Muscle of back (tissue), 13 donors: Measurements from ENCODE around the gene TMEM235. TPM values are rescaled to one million over a fixed set of nuclear protein-coding genes. Genes with fewer than 3 reads are reported as not detected.
A peak's percentile ranks its signal among the peaks of the same experiment; 100 is the strongest.

Experiments
- DNase-seq, 3 donors: peaks; one replicate each; pipeline versions ENCODE4 v3.0.0 to v3.0.0-alpha.2; 2013
- long read RNA-seq, 9 donors: transcript quantifications; one replicate each; lab custom pipeline, GENCODE V29; 2026
- polyA plus RNA-seq, 10 donors: library from polyadenylated mRNA; unstranded; fragments of 120-200 nt; gene quantifications; one replicate each; pipeline ENCODE4 v1.2.1, GENCODE V29; 2013; ENCODE audit not compliant: insufficient read length in 10 of 10

The TMEM235 gene
- under 1 TPM in 2 of 10 donors, not detected in 8; 0.11 to 0.14 TPM for polyA plus RNA-seq
- long read RNA-seq, donor 1 = 0 reads
- long read RNA-seq, donor 2 = 0 reads
- long read RNA-seq, donor 3 = 0 reads
- long read RNA-seq, donor 4 = 0 reads
- long read RNA-seq, donor 5 = 0 reads
- long read RNA-seq, donor 6 = 0 reads
- long read RNA-seq, donor 7 = 0 reads
- long read RNA-seq, donor 8 = 0 reads
- long read RNA-seq, donor 9 = 0 reads

DNA sequence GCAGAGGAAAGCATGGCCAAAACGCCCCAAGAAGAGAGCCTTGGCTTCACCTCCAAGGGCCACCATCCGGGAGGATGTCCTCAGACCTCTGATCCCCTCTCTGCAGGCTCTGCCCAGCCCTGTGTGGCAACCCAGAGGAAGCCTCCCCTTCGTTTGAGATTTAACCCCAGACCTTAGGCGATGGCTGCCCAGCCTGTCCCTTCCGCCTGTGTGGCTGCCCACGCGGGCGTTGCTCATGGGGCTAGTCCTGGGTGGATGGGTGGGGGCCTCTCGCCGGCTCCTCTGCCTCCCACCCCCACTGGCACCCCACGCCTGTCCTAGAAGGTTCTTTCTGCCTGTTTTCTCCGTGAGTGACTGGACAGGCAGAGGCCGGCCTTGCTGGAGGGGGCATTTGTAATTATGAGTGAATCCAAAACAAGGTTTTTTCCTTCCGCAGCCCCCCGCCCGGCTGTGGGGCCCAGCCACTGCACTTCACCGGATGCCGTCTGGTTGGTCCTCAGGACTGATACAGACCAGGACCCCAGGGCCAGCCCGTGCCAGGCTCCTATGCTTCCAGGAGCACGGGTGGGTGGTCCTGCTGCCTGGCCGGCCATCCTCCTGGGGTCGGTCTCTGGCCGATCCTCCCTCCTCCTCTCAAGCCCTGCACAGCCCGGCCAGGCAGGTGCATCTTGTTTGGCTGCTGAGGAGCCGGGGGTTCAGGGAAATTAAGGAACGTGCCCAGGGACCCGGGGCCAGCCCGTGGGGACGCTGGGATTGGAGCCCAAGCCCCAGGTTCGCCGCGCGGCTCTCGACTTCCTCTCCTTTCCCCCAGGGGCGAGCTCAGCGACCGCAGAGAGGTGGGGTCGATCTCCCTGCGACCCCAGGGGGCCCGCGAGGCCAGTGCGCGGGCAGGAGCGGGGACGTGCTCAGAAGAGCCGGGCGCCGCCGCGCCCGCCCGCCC lies at the start of gene TMEM235:
TMEM235 (plus strand) TSS at position 636 of the 940 bp plus-strand sequence. CDS start 393 bp downstream, outside the sequence.
- no peak for DNase-seq

DNA sequence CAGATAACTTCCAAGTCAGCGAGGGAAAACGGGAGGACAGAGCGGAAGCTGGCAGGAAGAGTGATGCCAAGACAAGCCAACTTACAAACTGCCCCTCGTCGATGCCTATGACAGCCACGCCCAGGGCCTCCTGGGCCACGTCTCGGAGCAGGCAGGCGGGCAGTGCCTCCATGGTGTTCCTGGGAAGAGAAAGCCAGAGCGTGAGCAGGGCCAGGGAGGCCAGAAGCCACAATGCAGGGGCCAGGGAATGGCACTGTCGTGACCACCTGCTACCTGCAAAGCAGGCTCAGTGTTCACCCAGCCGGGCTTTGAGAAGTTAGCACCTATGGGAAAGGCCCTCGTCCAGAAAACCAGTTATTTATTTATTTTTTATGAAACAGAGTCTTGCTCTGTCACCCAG lies 48.9 kb upstream of the TMEM235 start:
- no peak for DNase-seq

DNA sequence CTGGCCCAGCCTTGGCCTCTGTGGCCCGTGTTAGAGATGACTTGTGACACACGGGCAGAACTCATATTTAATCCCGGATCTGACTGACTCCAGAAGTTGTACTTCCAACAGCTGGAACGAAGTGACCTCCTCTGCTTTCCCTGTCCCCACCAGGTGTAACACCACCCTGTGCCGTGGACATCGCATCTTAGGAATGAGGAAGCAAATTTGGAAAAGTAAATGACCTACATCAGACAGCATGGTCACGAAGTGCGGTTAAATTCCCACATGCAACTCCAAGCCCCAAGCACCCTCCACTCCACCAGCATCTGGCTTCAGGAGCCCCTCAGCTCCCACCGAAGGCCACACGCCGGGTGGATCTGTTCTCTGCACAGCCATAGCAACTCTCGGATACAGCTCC lies 47.5 kb upstream of the TMEM235 start:
- DNase-seq = no peak

DNA sequence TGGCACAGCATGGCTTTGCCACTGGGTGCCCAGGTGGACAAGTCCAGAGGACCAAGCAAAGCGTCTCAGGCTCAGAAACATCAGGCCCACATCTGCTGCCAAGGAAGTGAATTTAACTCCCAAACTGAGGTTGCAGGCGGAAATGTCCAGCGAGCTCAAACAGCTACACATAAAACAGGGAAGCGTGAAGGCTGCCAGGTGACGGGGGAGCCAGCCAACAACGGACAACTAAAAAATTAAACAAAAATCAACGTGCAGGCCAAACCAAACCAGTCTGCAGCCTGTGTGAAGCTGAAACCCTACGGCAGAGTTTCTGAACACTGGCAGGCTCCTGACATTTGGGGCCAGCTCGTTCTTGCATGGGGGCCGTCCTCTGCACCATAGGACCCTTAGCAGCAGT lies 47.1 kb upstream of the TMEM235 start:
- DNase-seq = peak in 1 of 3 donors; percentile 72

DNA sequence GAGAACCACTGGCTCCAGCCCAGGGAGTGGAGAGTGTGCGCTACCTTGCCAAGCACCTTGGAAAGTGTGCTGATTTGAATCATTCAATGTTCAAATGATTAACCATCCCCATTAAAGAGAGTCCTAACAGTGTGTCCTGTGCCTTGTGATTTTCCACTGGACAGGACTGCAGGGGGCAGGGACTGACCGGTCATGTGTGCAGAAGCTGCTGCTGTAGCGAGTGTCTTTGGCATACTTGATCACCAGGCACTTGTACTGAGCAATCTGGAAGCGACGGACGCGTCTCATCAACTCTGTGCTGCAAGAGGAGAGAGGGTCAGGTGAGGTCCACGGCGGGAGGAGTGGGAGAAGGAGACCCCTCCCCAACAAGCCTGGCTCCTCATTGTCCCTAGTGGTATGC lies 46.6 kb upstream of the TMEM235 start:
- peak in 1 of 3 donors; percentile 57 for DNase-seq

DNA sequence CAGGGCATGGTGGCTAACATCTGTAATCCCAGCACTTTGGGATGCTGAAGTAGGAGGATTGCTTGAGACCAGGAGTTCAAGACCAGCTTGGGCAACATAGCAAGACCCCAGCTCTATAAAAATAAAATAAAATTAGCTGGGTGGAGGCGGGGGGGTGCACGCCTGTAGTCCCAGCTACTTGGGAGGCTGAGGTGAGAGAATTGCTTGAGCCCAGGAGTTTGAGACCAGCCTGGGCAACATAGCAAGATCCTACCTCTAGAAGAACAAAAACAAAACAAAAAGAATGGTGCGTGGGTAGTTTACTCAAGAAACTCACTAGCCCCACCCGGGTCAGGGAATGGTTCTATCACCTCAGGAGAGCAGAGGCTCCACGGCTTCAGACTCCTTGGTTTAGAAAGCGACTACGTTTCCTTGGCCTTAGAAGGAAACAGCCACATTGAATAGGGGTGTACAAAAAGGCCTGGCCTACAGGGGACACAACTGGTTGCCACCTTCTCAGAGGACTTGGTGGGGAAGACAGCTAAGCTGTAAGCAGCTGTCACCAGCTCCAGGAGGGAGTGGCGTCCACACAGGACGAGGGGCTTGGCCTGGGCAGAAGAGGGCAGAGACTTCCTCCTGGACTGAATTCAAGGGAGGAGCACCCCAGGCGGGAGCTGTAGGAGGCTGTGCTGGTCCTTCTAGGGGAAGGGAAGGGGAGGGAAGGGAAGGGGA lies 45.3 kb upstream of the TMEM235 start:
- DNase-seq = peak in 1 of 3 donors; percentile 64

DNA sequence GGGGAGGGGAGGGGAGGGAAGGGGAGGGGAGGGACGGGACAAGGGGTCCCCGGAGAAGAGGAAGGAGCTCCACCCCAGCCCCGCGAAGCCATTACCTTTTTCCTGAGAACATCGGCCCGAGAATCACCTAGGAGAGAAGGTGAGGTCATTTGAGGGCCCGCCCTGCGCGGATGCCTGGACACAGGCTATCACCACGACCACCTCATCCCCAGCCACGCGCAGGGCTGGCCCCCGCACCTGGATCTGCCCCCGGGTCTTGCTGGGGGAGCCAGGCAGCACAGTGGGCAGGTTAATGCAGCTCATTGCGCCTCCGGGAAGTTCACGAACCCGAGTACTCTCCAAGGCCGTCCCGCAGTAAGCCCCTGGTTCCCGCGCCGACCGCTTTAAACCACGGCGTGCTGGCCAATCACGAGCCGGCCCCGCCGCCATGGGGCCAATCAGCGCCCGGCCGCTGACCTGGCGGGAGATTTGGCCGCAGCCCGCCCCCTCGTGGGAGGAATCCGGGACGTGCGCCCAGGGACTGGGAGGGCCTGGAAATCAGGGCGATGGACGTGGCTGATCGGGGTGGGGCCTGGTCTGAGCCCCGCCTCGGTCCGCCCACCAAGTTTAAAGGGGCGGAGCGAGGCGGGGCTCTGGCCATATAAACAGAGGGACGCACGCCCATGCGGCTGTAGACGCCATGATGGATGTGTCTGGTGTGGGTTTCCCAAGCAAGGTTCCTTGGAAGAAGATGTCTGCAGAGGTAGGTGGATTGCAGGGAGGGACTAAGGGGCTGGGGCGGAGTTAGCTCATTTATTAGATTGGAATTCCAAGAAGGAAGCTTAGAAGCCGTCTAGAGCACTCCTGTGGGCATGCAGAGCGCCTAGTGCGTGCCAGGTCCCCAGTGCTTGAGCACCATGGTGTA lies 44.5 kb upstream of the TMEM235 start, which contains the start of the genes AFMID and TK1:
AFMID (plus strand) TSS at position 671 of the 904 bp plus-strand sequence; CDS start at position 680, 9 bp downstream.
TK1 (minus strand) TSS at position 361 of the 904 bp plus-strand sequence; CDS start at position 303, 58 bp downstream.
- peak; percentile 97 to 98 (median 97) for DNase-seq

DNA sequence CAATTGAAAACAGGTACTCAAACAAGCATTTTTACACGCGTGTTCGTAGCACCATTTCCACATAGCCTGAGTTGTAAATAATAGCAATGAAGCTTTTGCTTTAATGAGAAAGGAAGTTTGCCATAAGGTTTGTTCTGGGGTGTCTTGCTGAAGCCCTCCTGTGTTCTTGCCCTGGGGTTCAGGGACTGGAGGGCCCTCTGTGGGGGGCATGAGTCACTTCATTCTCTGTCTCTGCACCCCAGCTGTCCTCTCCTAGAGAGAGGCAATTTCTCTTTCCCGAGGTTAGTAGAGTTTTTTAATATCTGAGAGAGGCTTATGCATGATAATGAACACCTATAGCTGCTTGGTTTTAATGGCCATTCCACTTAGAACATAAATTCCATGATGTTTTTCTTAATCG lies 34.7 kb upstream of the TMEM235 start:
- DNase-seq = no peak

DNA sequence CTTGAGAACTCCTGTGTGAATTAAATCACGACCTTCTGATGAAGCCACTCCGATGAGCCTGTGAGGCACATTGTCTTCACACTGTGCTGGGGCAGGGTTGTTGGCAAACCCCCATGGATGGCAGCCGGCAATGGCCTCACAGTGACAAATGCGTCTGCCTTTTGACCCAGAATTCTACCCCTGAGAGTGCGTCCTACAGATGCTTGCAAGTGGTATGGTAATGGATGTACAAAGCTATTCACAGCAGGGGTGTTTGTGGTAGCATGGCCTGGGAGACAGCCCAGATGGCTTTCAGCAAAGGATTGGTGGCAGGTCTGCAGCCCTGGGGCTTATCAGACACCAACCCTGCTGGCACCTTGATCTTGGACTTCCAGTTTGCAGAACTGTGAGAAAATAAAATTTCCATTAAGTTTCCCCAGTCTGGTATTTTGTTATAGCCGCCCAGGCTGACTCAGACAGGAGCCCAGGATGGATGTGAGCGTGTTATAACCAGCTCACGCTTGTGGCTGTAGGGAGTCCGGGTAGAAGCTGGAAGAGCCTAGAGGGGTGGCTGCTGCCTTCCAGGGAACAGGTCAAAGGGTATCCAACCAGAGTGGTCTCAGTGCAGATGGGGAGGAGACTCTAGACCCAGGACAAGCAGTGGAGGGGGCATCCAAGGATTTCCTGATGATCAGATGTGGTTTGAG lies 34.1 kb upstream of the TMEM235 start:
- DNase-seq = no peak

DNA sequence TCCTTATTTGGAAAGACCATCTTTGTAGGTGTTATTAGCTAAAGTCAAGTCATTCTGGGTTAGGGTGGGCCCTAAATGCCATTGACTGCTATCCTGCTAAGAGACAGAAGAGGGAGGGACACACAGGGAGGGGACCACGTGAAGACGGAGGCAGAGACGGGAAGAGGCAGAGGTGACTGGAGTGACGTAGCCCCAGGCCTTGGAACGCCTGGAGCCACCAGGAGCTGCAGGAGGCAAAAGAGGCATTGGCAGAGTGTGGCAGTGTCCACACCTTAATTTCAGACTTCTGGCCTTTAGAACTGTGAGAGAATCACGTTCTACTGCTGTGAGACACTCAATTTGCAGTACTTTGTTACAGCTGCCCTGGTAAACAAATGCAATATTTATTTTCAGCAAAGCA lies 31.0 kb upstream of the TMEM235 start:
- DNase-seq = no peak

DNA sequence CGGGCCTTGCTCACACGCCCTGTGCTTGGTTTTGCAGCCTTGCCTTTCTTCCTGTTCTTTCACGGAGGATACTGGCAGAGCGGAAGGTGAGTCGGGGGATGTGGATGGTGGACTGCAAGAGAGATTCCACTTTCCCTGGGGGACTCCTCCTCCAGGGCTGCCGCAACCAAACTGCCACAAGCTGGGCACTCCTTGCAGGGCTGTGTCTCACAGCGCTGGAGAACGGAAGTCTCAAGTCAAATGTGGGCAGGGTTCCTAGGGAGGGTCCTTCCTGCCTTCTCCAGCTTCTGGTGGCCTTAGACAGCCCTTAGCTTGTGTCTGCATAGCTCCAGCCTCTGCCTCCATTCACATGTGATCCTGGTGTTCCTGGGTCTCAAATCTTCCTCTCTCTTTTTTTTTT lies 28.8 kb upstream of the TMEM235 start:
- no peak for DNase-seq

DNA sequence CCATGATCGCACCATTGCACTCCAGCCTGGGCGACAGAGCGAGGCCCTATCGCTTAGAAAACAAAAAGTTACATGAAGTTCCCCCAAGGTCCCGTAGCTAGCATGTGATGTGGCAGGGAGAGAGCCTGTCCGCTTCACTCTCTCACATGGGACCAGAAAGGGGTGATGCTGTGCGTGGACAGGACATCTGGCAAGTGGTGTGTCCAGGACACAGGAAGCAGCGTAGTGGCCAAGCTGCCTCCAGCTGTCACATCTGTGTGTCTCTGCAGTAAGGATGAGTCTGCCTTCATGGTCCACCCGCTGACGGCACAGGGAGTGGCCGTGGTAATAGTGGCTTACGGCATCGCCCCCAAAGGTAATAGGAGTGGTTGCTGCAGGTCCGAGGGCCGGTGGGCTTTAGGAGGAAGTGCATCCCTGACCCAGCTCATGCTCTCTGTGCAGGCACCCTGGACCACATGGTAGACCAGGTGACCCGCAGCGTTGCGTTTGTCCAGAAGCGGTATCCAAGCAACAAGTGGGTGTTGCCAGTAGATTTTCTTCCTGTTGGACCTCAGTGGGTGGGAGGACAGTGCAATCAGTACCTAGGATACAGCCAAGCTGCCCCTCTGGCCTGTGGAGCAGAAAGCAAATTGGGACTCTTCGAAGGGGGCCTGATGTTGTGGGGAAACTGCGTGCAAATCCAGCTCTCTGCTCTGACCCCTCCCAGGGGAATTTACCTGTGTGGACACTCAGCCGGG lies 26.9 kb upstream of the TMEM235 start:
- DNase-seq = no peak

DNA sequence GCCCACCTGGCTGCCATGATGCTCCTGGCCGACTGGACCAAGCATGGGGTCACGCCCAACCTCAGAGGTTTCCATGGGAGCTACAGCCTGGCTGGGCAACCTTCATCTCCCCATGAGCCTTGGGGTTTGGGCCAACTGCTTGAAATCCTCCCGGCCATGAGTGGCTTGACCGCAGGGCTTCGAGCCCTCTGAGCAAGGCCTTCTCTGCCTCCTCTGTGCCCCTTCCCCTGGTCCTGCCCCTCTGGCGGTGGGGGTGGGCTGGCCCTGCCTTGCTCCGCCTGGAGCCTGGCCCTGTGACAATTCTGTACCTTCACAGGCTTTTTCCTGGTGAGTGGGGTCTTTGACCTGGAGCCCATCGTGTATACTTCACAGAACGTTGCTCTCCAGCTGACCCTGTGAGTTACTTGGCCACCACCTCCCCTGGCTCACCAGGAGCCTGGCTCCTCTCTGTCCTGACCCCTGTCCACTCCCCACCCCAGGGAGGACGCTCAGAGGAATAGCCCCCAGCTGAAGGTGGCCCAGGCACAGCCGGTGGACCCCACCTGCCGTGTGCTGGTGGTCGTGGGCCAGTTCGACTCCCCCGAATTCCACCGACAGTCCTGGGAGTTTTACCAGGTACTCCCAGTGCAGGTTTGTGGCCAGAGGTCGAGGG lies 26.2 kb upstream of the TMEM235 start:
- DNase-seq = no peak

DNA sequence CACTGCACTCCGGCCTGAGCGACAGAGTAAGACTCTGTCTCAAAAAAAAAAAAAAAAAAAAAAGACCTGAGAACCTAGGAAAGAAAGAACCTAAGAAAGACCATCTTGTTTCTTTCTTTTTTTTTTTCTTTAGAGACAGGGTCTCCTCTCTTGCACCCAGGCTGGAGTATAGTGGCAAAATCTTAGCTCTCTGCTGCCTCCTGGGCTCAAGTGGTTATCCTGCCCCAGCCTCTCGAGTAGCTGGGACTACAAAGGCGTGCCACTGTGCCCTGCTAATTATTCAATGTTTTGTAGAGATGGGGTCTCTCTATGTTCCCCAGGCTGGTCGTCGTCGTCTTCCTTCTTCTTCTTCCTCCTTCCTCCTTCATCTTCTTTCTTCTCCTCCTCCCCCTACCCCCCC lies 25.1 kb upstream of the TMEM235 start:
- no peak for DNase-seq

DNA sequence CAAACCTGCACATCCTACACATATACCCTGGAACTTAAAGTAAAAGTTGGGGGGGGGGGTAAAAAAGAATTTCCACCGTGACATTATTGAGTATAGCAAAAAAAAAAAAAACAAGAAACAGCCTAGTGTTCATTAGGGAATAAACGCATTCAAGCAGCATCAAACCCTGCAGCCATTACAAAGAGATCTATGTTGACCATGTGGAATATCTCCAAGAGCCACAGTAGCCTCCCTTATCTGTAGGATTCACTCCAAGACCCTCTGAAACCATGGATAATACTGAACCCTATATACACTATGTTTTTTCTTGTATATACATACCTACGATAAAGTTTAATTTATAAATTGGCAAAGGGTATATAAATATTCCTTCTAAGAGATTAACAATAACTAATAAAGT lies 22.9 kb upstream of the TMEM235 start:
- DNase-seq = no peak

DNA sequence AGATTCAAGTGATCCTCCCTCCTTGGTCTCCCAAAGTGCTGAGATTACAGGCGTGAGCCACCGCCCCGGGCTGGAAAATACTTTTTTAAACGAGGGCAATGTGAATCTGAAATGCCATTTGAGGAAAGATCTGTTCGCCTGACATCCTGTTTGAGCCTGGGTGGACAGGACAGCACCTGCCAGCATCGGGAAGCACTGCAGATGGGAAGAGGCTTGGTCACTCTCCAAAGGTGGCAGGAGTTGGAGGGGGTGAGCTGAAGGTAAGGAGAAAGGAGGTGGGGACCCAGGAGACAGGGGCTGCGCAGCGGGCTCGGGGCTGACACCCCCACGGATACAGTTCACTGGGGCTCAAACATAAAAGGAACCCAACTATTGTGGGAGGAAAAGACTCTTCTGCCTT lies 21.3 kb upstream of the TMEM235 start:
- DNase-seq = no peak

DNA sequence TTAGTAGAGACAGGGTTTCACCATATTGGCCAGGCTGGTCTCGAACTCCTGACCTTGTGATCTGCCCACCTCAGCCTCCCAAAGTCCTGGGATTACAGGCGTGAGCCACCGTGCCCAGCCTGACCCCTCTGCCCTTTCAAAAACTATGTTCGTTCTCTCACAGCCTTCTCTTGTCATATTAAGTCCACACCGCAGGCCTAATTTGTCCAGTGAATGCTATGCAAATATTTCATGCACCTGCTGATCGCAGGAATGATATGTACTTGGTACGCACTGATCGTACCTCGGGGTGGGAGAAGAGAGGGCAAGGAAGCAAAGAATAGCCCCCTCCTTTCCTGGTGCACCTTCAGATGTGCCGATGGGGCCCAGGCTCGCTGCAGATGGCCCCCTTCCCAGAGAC lies 20.4 kb upstream of the TMEM235 start:
- DNase-seq = no peak

DNA sequence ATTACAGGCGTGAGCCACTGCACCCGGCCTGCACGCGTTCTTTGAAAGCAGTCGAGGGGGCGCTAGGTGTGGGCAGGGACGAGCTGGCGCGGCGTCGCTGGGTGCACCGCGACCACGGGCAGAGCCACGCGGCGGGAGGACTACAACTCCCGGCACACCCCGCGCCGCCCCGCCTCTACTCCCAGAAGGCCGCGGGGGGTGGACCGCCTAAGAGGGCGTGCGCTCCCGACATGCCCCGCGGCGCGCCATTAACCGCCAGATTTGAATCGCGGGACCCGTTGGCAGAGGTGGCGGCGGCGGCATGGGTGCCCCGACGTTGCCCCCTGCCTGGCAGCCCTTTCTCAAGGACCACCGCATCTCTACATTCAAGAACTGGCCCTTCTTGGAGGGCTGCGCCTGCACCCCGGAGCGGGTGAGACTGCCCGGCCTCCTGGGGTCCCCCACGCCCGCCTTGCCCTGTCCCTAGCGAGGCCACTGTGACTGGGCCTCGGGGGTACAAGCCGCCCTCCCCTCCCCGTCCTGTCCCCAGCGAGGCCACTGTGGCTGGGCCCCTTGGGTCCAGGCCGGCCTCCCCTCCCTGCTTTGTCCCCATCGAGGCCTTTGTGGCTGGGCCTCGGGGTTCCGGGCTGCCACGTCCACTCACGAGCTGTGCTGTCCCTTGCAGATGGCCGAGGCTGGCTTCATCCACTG lies 17.3 kb upstream of the TMEM235 start, which contains the start of gene BIRC5:
BIRC5 (plus strand) TSS at position 238 of the 690 bp plus-strand sequence; CDS start at position 302, 64 bp downstream.
- DNase-seq = peak; percentile 86 to 92 (median 87)
